ENCODE results near the gene FBXO22.
"Not testable (repeated sequence)": the region's sequence is repeated elsewhere in the genome, so short reads cannot be mapped to it uniquely, and the experiment has no call there.

FBXO22 gene

GRCh38 chr15:75903331-75904239, at the start of gene FBXO22:
Gene FBXO22, plus strand, starts transcription at chr15:75903878. Its CDS starts 86 bp downstream, at chr15:75903964.
- H3K36me3 Mint-ChIP-seq (ENCODE audit: low read depth): peaks cover 12% of the 10 kb centered on the region
- no peak for TF ChIP-seq CTCF (IDR thresholded peaks at IDR 0.05; ENCODE audit: unreplicated experiment in 3 of 3)
- H3K4me1 Mint-ChIP-seq: peaks cover 23% of the 10 kb centered on the region
- H3K9me3 Mint-ChIP-seq: no peaks in the 10 kb centered on the region
- H3K27ac Mint-ChIP-seq: peak within 1 kb of the TSS; percentile 62 to 99 (median 90)
- no peaks in the 10 kb centered on the region for H3K27me3 Mint-ChIP-seq (ENCODE audit: low read depth)
- peak within 1 kb of the TSS; percentile 99 for H3K4me3 Mint-ChIP-seq

- H3K4me3 Mint-ChIP-seq: no peak overlapping the region
- no peaks in the 10 kb centered on the region for H3K9me3 Mint-ChIP-seq
- H3K4me1 Mint-ChIP-seq: no peaks in the 10 kb centered on the region
- peaks cover 52% of the 10 kb centered on the region for H3K36me3 Mint-ChIP-seq (ENCODE audit: low read depth)
- no peaks in the 10 kb centered on the region for H3K27me3 Mint-ChIP-seq (ENCODE audit: low read depth)
- no peak for TF ChIP-seq CTCF (IDR thresholded peaks at IDR 0.05; ENCODE audit: unreplicated experiment in 3 of 3)
- no peak overlapping the region for H3K27ac Mint-ChIP-seq
Measured at GRCh38 chr15:75857886-75858285, 45.8 kb upstream of the FBXO22 start.

- no peak overlapping the region for H3K27ac Mint-ChIP-seq
- peaks cover 51% of the 10 kb centered on the region for H3K36me3 Mint-ChIP-seq (ENCODE audit: low read depth)
- no peaks in the 10 kb centered on the region for H3K27me3 Mint-ChIP-seq (ENCODE audit: low read depth)
- H3K4me3 Mint-ChIP-seq: no peak overlapping the region
- no peak for TF ChIP-seq CTCF (IDR thresholded peaks at IDR 0.05; ENCODE audit: unreplicated experiment in 3 of 3)
- H3K4me1 Mint-ChIP-seq: peaks cover 4% of the 10 kb centered on the region
- H3K9me3 Mint-ChIP-seq: no peaks in the 10 kb centered on the region
Measured at GRCh38 chr15:75861750-75862402, 41.8 kb upstream of the FBXO22 start.

DNA sequence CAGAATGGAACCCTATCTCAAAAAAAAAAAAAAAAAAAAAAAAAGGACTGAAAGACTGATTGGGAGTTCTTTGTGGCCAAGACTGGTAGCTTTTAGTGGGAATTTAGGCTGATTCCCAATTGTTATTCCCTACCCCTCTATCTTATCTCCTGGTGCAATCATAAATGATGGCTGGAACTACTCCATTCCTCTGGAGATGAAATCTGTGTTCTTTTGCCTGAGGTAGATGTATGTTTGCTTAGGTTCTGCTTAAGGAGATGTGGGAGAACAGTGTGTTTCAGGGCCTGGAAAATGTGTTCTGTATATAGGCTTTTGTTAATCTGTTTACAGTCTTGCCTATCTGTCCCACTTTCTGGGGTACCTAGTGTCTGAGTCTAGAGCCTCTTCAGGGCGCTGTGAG, 40.9 kb upstream of the FBXO22 start:
- no peak overlapping the region for H3K4me3 Mint-ChIP-seq
- no peak for TF ChIP-seq CTCF (IDR thresholded peaks at IDR 0.05; ENCODE audit: unreplicated experiment in 3 of 3)
- H3K27ac Mint-ChIP-seq: no peak overlapping the region
- no peaks in the 10 kb centered on the region for H3K27me3 Mint-ChIP-seq (ENCODE audit: low read depth)
- no peaks in the 10 kb centered on the region for H3K9me3 Mint-ChIP-seq
- peaks cover 47% of the 10 kb centered on the region for H3K36me3 Mint-ChIP-seq (ENCODE audit: low read depth)
- H3K4me1 Mint-ChIP-seq: peaks cover 4% of the 10 kb centered on the region

GRCh38 chr15:75864213-75865059, 39.2 kb upstream of the FBXO22 start:
- Mint-ChIP-seq H3K27me3 (ENCODE audit: low read depth) (no peaks in the 10 kb centered on the region), H3K27ac (no peak overlapping the region), H3K36me3 (ENCODE audit: low read depth) (peaks cover 37% of the 10 kb centered on the region), H3K4me1 (peaks cover 4% of the 10 kb centered on the region), H3K4me3 (no peak overlapping the region), H3K9me3 (no peaks in the 10 kb centered on the region)
- TF ChIP-seq CTCF (IDR thresholded peaks at IDR 0.05; ENCODE audit: unreplicated experiment in 3 of 3): no peak

GRCh38 chr15:75866045-75866444, 37.6 kb upstream of the FBXO22 start:
- peaks cover 34% of the 10 kb centered on the region for H3K36me3 Mint-ChIP-seq (ENCODE audit: low read depth)
- not testable (repeated sequence) for H3K4me3 Mint-ChIP-seq; H3K27ac Mint-ChIP-seq; H3K4me1 Mint-ChIP-seq; H3K27me3 Mint-ChIP-seq (ENCODE audit: low read depth); H3K9me3 Mint-ChIP-seq

Measured in nephron (organoid).